Liver (tissue), 9 donors: Measurements from ENCODE around the gene HEMGN. TPM values are rescaled to one million over a fixed set of nuclear protein-coding genes. Genes with fewer than 3 reads are reported as not detected.

Experiments
- DNase-seq: peaks from one replicate; pipeline ENCODE4 v3.0.0-alpha.2; 2017; ENCODE audit warnings: low spot score
- H3K27ac ChIP-seq, 2 donors: one replicate each; pipeline ENCODE4 v1.7.0; 2013; ENCODE audit warnings: inconsistent platforms in 2 of 2, low read length in 2 of 2, control low read depth in 1 of 2, low read depth in 1 of 2, mild to moderate bottlenecking in 1 of 2
- H3K27me3 ChIP-seq, 4 donors: one replicate each; pipeline versions ENCODE4 v1.6.1 to v1.7.0; 2013; ENCODE audit warnings: low read length in 3 of 4, inconsistent platforms in 1 of 4, mild to moderate bottlenecking in 1 of 4, moderate library complexity in 1 of 4; ENCODE audit not compliant: control insufficient read depth in 4 of 4, insufficient read depth in 4 of 4
- H3K36me3 ChIP-seq, 4 donors: one replicate each; pipeline versions ENCODE4 v1.6.1 to v1.7.0; 2013; ENCODE audit warnings: low read length in 3 of 4, mild to moderate bottlenecking in 3 of 4, low read depth in 1 of 4, moderate library complexity in 1 of 4; ENCODE audit not compliant: control insufficient read depth in 4 of 4, insufficient read depth in 3 of 4
- H3K4me1 ChIP-seq, 4 donors: one replicate each; pipeline versions ENCODE4 v1.6.1 to v1.7.0; 2013; ENCODE audit warnings: low read length in 3 of 4, mild to moderate bottlenecking in 3 of 4, moderate library complexity in 1 of 4; ENCODE audit not compliant: control insufficient read depth in 4 of 4, insufficient read depth in 4 of 4
- H3K4me3 ChIP-seq, 3 donors: one replicate each; pipeline versions ENCODE4 v1.6.1 to v1.7.0; 2013; ENCODE audit warnings: low read length in 3 of 3, control low read depth in 1 of 3, low read depth in 1 of 3, mild to moderate bottlenecking in 1 of 3
- H3K9ac ChIP-seq, 2 donors: one replicate each; pipeline ENCODE4 v1.7.0; 2013; ENCODE audit warnings: low read length in 2 of 2, mild to moderate bottlenecking in 2 of 2, moderate library complexity in 2 of 2, control low read depth in 1 of 2, low read depth in 1 of 2
- H3K9me3 ChIP-seq, 4 donors: one replicate each; pipeline versions ENCODE4 v1.6.1 to v1.7.0; 2013; ENCODE audit warnings: low read length in 3 of 4; ENCODE audit not compliant: control insufficient read depth in 4 of 4
- EGR1 ChIP-seq, 2 donors: IDR thresholded peaks; 2 replicates each; pipeline ENCODE4 v1.6.1; 2016 to 2018; ENCODE audit warnings: antibody characterized with exemption in 2 of 2, low read depth in 2 of 2
- FOXA1 ChIP-seq: IDR thresholded peaks from 2 replicates; pipeline ENCODE4 v1.6.1; 2016; ENCODE audit warnings: antibody characterized with exemption
- FOXA2 ChIP-seq: IDR thresholded peaks from 2 replicates; pipeline ENCODE4 v1.6.1; 2016; ENCODE audit warnings: antibody characterized with exemption
- GABPA ChIP-seq, 2 donors: IDR thresholded peaks in 1 of 2; conservative IDR thresholded peaks in 1 of 2; 2 replicates each; pipeline ENCODE4 v1.6.1; 2016; ENCODE audit warnings: antibody characterized with exemption in 2 of 2, mild to moderate bottlenecking in 1 of 2, moderate library complexity in 1 of 2
- HNF4A ChIP-seq, 2 donors: conservative IDR thresholded peaks; 2 replicates each; pipeline ENCODE4 v1.6.1; 2016; ENCODE audit warnings: antibody characterized with exemption in 2 of 2, mild to moderate bottlenecking in 2 of 2
- HNF4G ChIP-seq: IDR thresholded peaks from 2 replicates; pipeline ENCODE4 v1.6.1; 2016; ENCODE audit warnings: antibody characterized with exemption
- JUND ChIP-seq, 2 donors: IDR thresholded peaks; 2 replicates each; pipeline ENCODE4 v1.6.1; 2016; ENCODE audit warnings: antibody characterized with exemption in 2 of 2
- NR2F2 ChIP-seq: IDR thresholded peaks from 2 replicates; pipeline ENCODE4 v1.6.1; 2016; ENCODE audit warnings: antibody characterized with exemption
- RAD21 ChIP-seq, 2 donors: IDR thresholded peaks; 2 replicates each; pipeline ENCODE4 v1.6.1; 2016; ENCODE audit warnings: antibody characterized with exemption in 2 of 2, mild to moderate bottlenecking in 2 of 2
- RXRA ChIP-seq, 2 donors: IDR thresholded peaks; 2 replicates each; pipeline ENCODE4 v1.6.1; 2017 to 2018; ENCODE audit warnings: antibody characterized with exemption in 2 of 2, mild to moderate bottlenecking in 1 of 2
- SP1 ChIP-seq: IDR thresholded peaks from 2 replicates; pipeline ENCODE4 v1.6.1; 2018; ENCODE audit warnings: antibody characterized with exemption, mild to moderate bottlenecking
- TAF1 ChIP-seq: conservative IDR thresholded peaks from 2 replicates; pipeline ENCODE4 v1.6.1; 2016; ENCODE audit warnings: antibody characterized with exemption, mild to moderate bottlenecking
- YY1 ChIP-seq: IDR thresholded peaks from 2 replicates; pipeline ENCODE4 v1.6.1; 2016; ENCODE audit warnings: antibody characterized with exemption, mild to moderate bottlenecking
- WGBS: extraction: QIAGEN DNeasy Blood & Tissue Kit; methylation state at CpG from one replicate; pipeline ENCODE4 v1.1.7; 2013; 5-methylcytosine and 5-hydroxymethylcytosine counted together
- polyA plus RNA-seq, 2 donors: library from polyadenylated mRNA; stranded (reverse) in 1 of 2; unstranded in 1 of 2; fragments of 200-250 nt in 1 of 2; fragments of >200 nt in 1 of 2; fragmentation: Nextera tagmentation in 1 of 2; extraction: Ambion mirVana in 1 of 2; gene quantifications; one replicate each; pipeline versions ENCODE4 v1.2.1 to v1.2.3, GENCODE V29; 2013 to 2015
- total RNA-seq, 2 donors: library from RNA; depleted of rRNA; stranded (reverse); fragments of >200 nt; gene quantifications; one replicate each; pipeline ENCODE4 v1.2.3, GENCODE V29; 2014
- TF ChIP-seq, protein P1 (sequence below): IDR thresholded peaks from 2 replicates; pipeline ENCODE4 v1.6.1; 2016; ENCODE audit warnings: antibody characterized with exemption
- TF ChIP-seq, protein P2 (sequence below): IDR thresholded peaks from 2 replicates; pipeline ENCODE4 v1.6.1; 2016; ENCODE audit warnings: antibody characterized with exemption, mild to moderate bottlenecking
- TF ChIP-seq, protein P3 (sequence below): fragments of 150-350 bp; IDR thresholded peaks from 2 replicates; pipeline ENCODE4 v1.5.1; 2017; ENCODE audit warnings: improper control_type of control experiment, low read depth, low read length; ENCODE audit not compliant: missing input control
- TF ChIP-seq, protein P4 (sequence below): IDR thresholded peaks from 2 replicates; pipeline ENCODE4 v1.6.1; 2016; ENCODE audit warnings: antibody characterized with exemption
- TF ChIP-seq, protein P5 (sequence below): IDR thresholded peaks from 2 replicates; pipeline ENCODE4 v1.6.1; 2016; ENCODE audit warnings: antibody characterized with exemption
- donor health status: healthy.
- donor health status: healthy.
- donor health status: healthy.
- donor health status: healthy.
- donor health status: healthy.

The HEMGN gene
- total and polyA plus RNA-seq, 4 donors = 0.06 to 218 (median 0.08) TPM; not detected in 1

DNA sequence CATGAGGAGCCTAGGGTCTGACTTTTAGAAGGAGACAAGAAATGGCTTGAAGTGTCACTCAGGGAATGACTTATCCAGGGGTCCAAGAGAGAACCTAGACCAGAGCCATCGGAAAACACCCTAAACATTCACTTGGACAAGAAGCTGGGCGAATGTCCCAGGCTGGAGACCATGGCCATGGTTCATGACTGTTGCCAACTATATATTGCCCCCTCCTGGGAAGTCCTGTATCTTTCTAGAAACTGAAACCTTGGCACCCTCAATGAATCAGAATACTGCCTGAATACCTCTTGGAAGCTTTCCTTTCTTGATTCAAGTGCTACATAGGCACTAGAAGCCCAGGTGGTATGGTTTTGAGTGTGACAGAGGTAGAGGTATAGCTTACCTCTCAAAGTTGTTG lies 45.6 kb downstream of the HEMGN start:
- Histone ChIP-seq H3K4me3 (no peak overlapping the region), H3K4me1 (no peaks in the 10 kb centered on the region), H3K9ac (no peak overlapping the region), H3K9me3 (no peaks in the 10 kb centered on the region), H3K27me3 (no peaks in the 10 kb centered on the region), H3K36me3 (no peaks in the 10 kb centered on the region), H3K27ac (no peak overlapping the region)
- 90% methylated on average over 2 of the region's 2 CpGs for WGBS
- no peak for DNase-seq
- TF ChIP-seq RAD21 (IDR thresholded peaks at IDR 0.05) = no peak
- TF ChIP-seq JUND (IDR thresholded peaks at IDR 0.05) = no peak
- TF ChIP-seq GABPA (IDR thresholded peaks at IDR 0.05 in 1 of 2, conservative IDR thresholded peaks at IDR 0.05 in 1 of 2) = no peak
- TF ChIP-seq FOXA2 = no peak
- no peak for TF ChIP-seq SP1
- no peak for TF ChIP-seq EGR1 (IDR thresholded peaks at IDR 0.05; ENCODE audit: low read depth in 2 of 2)
- no peak for TF ChIP-seq YY1
- TF ChIP-seq, protein P1, sequence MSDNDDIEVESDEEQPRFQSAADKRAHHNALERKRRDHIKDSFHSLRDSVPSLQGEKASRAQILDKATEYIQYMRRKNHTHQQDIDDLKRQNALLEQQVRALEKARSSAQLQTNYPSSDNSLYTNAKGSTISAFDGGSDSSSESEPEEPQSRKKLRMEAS = no peak
- no peak for TF ChIP-seq HNF4A (conservative IDR thresholded peaks at IDR 0.05)
- TF ChIP-seq, protein P2, sequence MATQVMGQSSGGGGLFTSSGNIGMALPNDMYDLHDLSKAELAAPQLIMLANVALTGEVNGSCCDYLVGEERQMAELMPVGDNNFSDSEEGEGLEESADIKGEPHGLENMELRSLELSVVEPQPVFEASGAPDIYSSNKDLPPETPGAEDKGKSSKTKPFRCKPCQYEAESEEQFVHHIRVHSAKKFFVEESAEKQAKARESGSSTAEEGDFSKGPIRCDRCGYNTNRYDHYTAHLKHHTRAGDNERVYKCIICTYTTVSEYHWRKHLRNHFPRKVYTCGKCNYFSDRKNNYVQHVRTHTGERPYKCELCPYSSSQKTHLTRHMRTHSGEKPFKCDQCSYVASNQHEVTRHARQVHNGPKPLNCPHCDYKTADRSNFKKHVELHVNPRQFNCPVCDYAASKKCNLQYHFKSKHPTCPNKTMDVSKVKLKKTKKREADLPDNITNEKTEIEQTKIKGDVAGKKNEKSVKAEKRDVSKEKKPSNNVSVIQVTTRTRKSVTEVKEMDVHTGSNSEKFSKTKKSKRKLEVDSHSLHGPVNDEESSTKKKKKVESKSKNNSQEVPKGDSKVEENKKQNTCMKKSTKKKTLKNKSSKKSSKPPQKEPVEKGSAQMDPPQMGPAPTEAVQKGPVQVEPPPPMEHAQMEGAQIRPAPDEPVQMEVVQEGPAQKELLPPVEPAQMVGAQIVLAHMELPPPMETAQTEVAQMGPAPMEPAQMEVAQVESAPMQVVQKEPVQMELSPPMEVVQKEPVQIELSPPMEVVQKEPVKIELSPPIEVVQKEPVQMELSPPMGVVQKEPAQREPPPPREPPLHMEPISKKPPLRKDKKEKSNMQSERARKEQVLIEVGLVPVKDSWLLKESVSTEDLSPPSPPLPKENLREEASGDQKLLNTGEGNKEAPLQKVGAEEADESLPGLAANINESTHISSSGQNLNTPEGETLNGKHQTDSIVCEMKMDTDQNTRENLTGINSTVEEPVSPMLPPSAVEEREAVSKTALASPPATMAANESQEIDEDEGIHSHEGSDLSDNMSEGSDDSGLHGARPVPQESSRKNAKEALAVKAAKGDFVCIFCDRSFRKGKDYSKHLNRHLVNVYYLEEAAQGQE = no peak
- TF ChIP-seq, protein P3, sequence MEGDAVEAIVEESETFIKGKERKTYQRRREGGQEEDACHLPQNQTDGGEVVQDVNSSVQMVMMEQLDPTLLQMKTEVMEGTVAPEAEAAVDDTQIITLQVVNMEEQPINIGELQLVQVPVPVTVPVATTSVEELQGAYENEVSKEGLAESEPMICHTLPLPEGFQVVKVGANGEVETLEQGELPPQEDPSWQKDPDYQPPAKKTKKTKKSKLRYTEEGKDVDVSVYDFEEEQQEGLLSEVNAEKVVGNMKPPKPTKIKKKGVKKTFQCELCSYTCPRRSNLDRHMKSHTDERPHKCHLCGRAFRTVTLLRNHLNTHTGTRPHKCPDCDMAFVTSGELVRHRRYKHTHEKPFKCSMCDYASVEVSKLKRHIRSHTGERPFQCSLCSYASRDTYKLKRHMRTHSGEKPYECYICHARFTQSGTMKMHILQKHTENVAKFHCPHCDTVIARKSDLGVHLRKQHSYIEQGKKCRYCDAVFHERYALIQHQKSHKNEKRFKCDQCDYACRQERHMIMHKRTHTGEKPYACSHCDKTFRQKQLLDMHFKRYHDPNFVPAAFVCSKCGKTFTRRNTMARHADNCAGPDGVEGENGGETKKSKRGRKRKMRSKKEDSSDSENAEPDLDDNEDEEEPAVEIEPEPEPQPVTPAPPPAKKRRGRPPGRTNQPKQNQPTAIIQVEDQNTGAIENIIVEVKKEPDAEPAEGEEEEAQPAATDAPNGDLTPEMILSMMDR = no peak
- no peak for TF ChIP-seq TAF1
- TF ChIP-seq HNF4G = no peak
- no peak for TF ChIP-seq FOXA1
- TF ChIP-seq RXRA (IDR thresholded peaks at IDR 0.05) = no peak
- TF ChIP-seq, protein P4, sequence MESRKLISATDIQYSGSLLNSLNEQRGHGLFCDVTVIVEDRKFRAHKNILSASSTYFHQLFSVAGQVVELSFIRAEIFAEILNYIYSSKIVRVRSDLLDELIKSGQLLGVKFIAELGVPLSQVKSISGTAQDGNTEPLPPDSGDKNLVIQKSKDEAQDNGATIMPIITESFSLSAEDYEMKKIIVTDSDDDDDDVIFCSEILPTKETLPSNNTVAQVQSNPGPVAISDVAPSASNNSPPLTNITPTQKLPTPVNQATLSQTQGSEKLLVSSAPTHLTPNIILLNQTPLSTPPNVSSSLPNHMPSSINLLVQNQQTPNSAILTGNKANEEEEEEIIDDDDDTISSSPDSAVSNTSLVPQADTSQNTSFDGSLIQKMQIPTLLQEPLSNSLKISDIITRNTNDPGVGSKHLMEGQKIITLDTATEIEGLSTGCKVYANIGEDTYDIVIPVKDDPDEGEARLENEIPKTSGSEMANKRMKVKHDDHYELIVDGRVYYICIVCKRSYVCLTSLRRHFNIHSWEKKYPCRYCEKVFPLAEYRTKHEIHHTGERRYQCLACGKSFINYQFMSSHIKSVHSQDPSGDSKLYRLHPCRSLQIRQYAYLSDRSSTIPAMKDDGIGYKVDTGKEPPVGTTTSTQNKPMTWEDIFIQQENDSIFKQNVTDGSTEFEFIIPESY = no peak
- TF ChIP-seq, protein P5, sequence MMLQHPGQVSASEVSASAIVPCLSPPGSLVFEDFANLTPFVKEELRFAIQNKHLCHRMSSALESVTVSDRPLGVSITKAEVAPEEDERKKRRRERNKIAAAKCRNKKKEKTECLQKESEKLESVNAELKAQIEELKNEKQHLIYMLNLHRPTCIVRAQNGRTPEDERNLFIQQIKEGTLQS = no peak
- TF ChIP-seq NR2F2 = no peak
